WERI-Rb-1 (cell line): ENCODE data around the gene NUP54.

Experiments
- DNase-seq: peaks from one replicate; pipeline ENCODE4 v3.0.0-alpha.2; 2020
- H3K27ac ChIP-seq: fragments of 250-450 bp; sonication (Bioruptor Pico); 2 replicates; pipeline ENCODE4 v1.5.1; 2020; ENCODE audit warnings: mild to moderate bottlenecking, moderate library complexity
- H3K27me3 ChIP-seq: fragments of 250-450 bp; sonication (Bioruptor Pico); 2 replicates; pipeline ENCODE4 v1.5.1; 2021; ENCODE audit warnings: mild to moderate bottlenecking, low read depth, moderate library complexity; ENCODE audit not compliant: insufficient read depth, severe bottlenecking
- H3K36me3 ChIP-seq: fragments of 250-450 bp; sonication (Bioruptor Pico); 2 replicates; pipeline ENCODE4 v1.5.1; 2020; ENCODE audit warnings: mild to moderate bottlenecking, moderate library complexity
- H3K4me3 ChIP-seq: 2 replicates; pipeline ENCODE4 v1.5.1; 2011; ENCODE audit warnings: low read depth, mild to moderate bottlenecking, control low read depth, low read length
- H3K9me3 ChIP-seq: fragments of 250-450 bp; sonication (Bioruptor Pico); 2 replicates; pipeline ENCODE4 v1.5.1; 2021; ENCODE audit warnings: mild to moderate bottlenecking, moderate library complexity; ENCODE audit not compliant: severe bottlenecking
- TF ChIP-seq, protein P1 (sequence below): IDR thresholded peaks from 2 replicates; pipeline ENCODE4 v1.5.1; 2011; ENCODE audit warnings: low read depth, mild to moderate bottlenecking, control low read depth, inconsistent platforms, low read length

NUP54 gene

DNA sequence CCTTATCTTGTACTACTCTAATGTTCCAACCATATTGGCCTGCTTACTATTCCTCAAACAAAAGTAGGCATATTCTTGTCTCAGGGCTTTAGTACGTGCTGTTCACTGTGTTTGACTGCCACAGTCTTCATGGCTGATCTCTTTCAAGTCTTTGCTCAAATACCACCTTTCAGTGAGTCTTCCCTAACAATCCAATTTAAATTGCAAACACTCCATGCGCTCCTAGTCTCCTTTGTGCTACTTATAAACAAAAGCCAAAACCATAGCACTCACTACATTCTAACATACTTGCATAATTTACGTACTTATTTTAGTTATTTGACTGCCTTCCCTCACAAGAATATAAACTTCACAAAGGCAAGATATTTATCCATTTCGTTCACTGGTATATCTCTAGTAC lies 75.4 kb downstream of the NUP54 start:
- TF ChIP-seq, protein P1, sequence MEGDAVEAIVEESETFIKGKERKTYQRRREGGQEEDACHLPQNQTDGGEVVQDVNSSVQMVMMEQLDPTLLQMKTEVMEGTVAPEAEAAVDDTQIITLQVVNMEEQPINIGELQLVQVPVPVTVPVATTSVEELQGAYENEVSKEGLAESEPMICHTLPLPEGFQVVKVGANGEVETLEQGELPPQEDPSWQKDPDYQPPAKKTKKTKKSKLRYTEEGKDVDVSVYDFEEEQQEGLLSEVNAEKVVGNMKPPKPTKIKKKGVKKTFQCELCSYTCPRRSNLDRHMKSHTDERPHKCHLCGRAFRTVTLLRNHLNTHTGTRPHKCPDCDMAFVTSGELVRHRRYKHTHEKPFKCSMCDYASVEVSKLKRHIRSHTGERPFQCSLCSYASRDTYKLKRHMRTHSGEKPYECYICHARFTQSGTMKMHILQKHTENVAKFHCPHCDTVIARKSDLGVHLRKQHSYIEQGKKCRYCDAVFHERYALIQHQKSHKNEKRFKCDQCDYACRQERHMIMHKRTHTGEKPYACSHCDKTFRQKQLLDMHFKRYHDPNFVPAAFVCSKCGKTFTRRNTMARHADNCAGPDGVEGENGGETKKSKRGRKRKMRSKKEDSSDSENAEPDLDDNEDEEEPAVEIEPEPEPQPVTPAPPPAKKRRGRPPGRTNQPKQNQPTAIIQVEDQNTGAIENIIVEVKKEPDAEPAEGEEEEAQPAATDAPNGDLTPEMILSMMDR, result no peak
- no peaks in the 10 kb centered on the region for H3K36me3 ChIP-seq
- no peaks in the 10 kb centered on the region for H3K9me3 ChIP-seq
- DNase-seq, result no peak
- no peaks in the 10 kb centered on the region for H3K27me3 ChIP-seq
- H3K27ac ChIP-seq, result no peak overlapping the region
- H3K4me3 ChIP-seq, result no peak overlapping the region

- no peaks in the 10 kb centered on the region for H3K36me3 ChIP-seq
- no peak overlapping the region for H3K4me3 ChIP-seq
- no peaks in the 10 kb centered on the region for H3K27me3 ChIP-seq
- TF ChIP-seq, protein P1, result peak; percentile 65
- peak; percentile 71 for DNase-seq
- H3K27ac ChIP-seq, result no peak overlapping the region
- no peaks in the 10 kb centered on the region for H3K9me3 ChIP-seq
Observed at GRCh38 chr4:76067652-76068286, 80.4 kb downstream of the NUP54 start.

- Histone ChIP-seq H3K36me3 (no peaks in the 10 kb centered on the region), H3K27me3 (no peaks in the 10 kb centered on the region), H3K27ac (no peak overlapping the region), H3K4me3 (no peak overlapping the region), H3K9me3 (no peaks in the 10 kb centered on the region)
- TF ChIP-seq, protein P1, result no peak
- no peak for DNase-seq
Observed at GRCh38 chr4:76066546-76066945, 81.7 kb downstream of the NUP54 start.
